Endodermal cell (in vitro differentiated cells): ENCODE results near the gene TNRC18. TPM values are rescaled to one million over a fixed set of nuclear protein-coding genes. Genes with fewer than 3 reads are reported as not detected.

Source experiments
- DNase-seq: peaks from one replicate; pipeline ENCODE4 v3.0.0-alpha.2; 2017
- H3K27ac ChIP-seq: 2 replicates; pipeline ENCODE4 v1.5.1; 2013; ENCODE audit warnings: mild to moderate bottlenecking, low read depth, low read length, moderate library complexity
- H3K27me3 ChIP-seq: 2 replicates; pipeline ENCODE4 v1.6.1; 2013; ENCODE audit warnings: mild to moderate bottlenecking, low read length, moderate library complexity; ENCODE audit not compliant: insufficient read depth, control insufficient read depth, poor library complexity, severe bottlenecking
- H3K36me3 ChIP-seq: 2 replicates; pipeline ENCODE4 v1.7.0; 2013; ENCODE audit warnings: mild to moderate bottlenecking, low read length, moderate library complexity; ENCODE audit not compliant: control insufficient read depth, insufficient read depth
- H3K4me1 ChIP-seq: one replicate; pipeline ENCODE4 v1.7.0; 2013; ENCODE audit warnings: low read length; ENCODE audit not compliant: control insufficient read depth, insufficient read depth
- H3K4me3 ChIP-seq: 2 replicates; pipeline ENCODE4 v1.5.1; 2013; ENCODE audit warnings: mild to moderate bottlenecking, low read length, moderate library complexity
- H3K9ac ChIP-seq: 2 replicates; pipeline ENCODE4 v1.6.1; 2013; ENCODE audit warnings: mild to moderate bottlenecking, low read length, moderate library complexity; ENCODE audit not compliant: poor library complexity, severe bottlenecking; ENCODE audit errors: extremely low read depth
- H3K9me3 ChIP-seq: 2 replicates; pipeline ENCODE4 v1.6.1; 2013; ENCODE audit warnings: mild to moderate bottlenecking, low read length, moderate library complexity; ENCODE audit not compliant: control insufficient read depth
- H3K27ac Mint-ChIP-seq: 2 replicates; pipeline ENCODE4 v1.8.0; 2020; ENCODE audit warnings: mixed read lengths
- H3K27me3 Mint-ChIP-seq: 2 replicates; pipeline ENCODE4 v1.8.0; 2021; ENCODE audit warnings: mild to moderate bottlenecking, mixed read lengths; ENCODE audit not compliant: insufficient read depth
- H3K36me3 Mint-ChIP-seq: 2 replicates; pipeline ENCODE4 v1.8.0; 2020; ENCODE audit warnings: low read depth, mixed read lengths
- H3K4me1 Mint-ChIP-seq: 2 replicates; pipeline ENCODE4 v1.8.0; 2020; ENCODE audit warnings: mixed read lengths
- H3K4me3 Mint-ChIP-seq: 2 replicates; pipeline ENCODE4 v1.8.0; 2020; ENCODE audit warnings: mild to moderate bottlenecking, moderate library complexity, mixed read lengths
- H3K9me3 Mint-ChIP-seq: 2 replicates; pipeline ENCODE4 v1.8.0; 2020; ENCODE audit warnings: mild to moderate bottlenecking, mixed read lengths
- WGBS, 2 experiments: methylation state at CpG; one replicate each; pipeline versions ENCODE4 v1.1.5 to v1.1.7; 2013; ENCODE audit warnings: missing lambda C conversion rate in 2 of 2, mixed read lengths in 1 of 2; ENCODE audit not compliant: insufficient coverage in 1 of 2, insufficient read length in 1 of 2; 5-methylcytosine and 5-hydroxymethylcytosine counted together
- total RNA-seq, 2 donors: library from RNA; stranded (reverse); fragmentation: NEBNext Ultra II Directional in 1 of 2; extraction: Animal tissue kit (Norgen Biotek cat#: 25700) in 1 of 2; gene quantifications; 2 replicates in 1 of 2; 3 replicates in 1 of 2; pipeline ENCODE4 v1.2.1, GENCODE V29; 2021
- TF ChIP-seq, protein P1 (sequence below): fragments of 200-600 bp; sonication (generic); conservative IDR thresholded peaks from 2 replicates; pipeline ENCODE4 v1.5.0; 2021; ENCODE audit warnings: antibody characterized with exemption, mild to moderate bottlenecking

Gene TNRC18
- total RNA-seq, 2 donors from 2014 or later, result 103 to 136 TPM

- 95 to 96% methylated on average over 11 to 19 of the region's 19 CpGs for WGBS, 2 experiments
- peak overlapping the region; percentile 44 for H3K27ac Mint-ChIP-seq
Observed at GRCh38 chr7:5352440-5353010, 71.1 kb downstream of the TNRC18 start.

GRCh38 chr7:5351507-5352265 is 71.9 kb downstream of the TNRC18 start:
- H3K27ac Mint-ChIP-seq, result peak overlapping the region; percentile 20
- no peaks in the 10 kb centered on the region for H3K27me3 Mint-ChIP-seq
- WGBS, 2 experiments, result 89 to 92% methylated on average over 32 to 35 of the region's 35 CpGs

More at GRCh38 chr7:5352440-5353010, 71.1 kb downstream of the TNRC18 start:
- no peak overlapping the region for H3K27ac ChIP-seq
- H3K4me1 ChIP-seq, result no peaks in the 10 kb centered on the region
- no peaks in the 10 kb centered on the region for H3K27me3 Mint-ChIP-seq
- H3K9ac ChIP-seq, result no peak overlapping the region
- no peak overlapping the region for H3K4me3 Mint-ChIP-seq
- no peaks in the 10 kb centered on the region for H3K9me3 ChIP-seq
- H3K36me3 Mint-ChIP-seq, result peaks cover 72% of the 10 kb centered on the region
- H3K36me3 ChIP-seq, result peaks cover 82% of the 10 kb centered on the region
- no peak for DNase-seq
- H3K27me3 ChIP-seq, result no peaks in the 10 kb centered on the region
- TF ChIP-seq, protein P1, sequence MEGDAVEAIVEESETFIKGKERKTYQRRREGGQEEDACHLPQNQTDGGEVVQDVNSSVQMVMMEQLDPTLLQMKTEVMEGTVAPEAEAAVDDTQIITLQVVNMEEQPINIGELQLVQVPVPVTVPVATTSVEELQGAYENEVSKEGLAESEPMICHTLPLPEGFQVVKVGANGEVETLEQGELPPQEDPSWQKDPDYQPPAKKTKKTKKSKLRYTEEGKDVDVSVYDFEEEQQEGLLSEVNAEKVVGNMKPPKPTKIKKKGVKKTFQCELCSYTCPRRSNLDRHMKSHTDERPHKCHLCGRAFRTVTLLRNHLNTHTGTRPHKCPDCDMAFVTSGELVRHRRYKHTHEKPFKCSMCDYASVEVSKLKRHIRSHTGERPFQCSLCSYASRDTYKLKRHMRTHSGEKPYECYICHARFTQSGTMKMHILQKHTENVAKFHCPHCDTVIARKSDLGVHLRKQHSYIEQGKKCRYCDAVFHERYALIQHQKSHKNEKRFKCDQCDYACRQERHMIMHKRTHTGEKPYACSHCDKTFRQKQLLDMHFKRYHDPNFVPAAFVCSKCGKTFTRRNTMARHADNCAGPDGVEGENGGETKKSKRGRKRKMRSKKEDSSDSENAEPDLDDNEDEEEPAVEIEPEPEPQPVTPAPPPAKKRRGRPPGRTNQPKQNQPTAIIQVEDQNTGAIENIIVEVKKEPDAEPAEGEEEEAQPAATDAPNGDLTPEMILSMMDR, result no peak
- no peak overlapping the region for H3K4me3 ChIP-seq
- H3K9me3 Mint-ChIP-seq, result no peaks in the 10 kb centered on the region
- H3K4me1 Mint-ChIP-seq, result no peaks in the 10 kb centered on the region

GRCh38 chr7:5350600-5351385 is 72.8 kb downstream of the TNRC18 start:
- no peaks in the 10 kb centered on the region for H3K27me3 ChIP-seq
- H3K4me1 ChIP-seq, result no peaks in the 10 kb centered on the region
- H3K4me1 Mint-ChIP-seq, result no peaks in the 10 kb centered on the region
- no peaks in the 10 kb centered on the region for H3K9me3 ChIP-seq
- peaks cover 73% of the 10 kb centered on the region for H3K36me3 ChIP-seq
- no peaks in the 10 kb centered on the region for H3K27me3 Mint-ChIP-seq
- H3K9me3 Mint-ChIP-seq, result no peaks in the 10 kb centered on the region
- H3K4me3 ChIP-seq, result no peak overlapping the region
- peaks cover 67% of the 10 kb centered on the region for H3K36me3 Mint-ChIP-seq
- H3K9ac ChIP-seq, result no peak overlapping the region
- H3K27ac ChIP-seq, result no peak overlapping the region
- DNase-seq, result peak; percentile 61
- no peak overlapping the region for H3K27ac Mint-ChIP-seq
- WGBS, 2 experiments, result 81 to 84% methylated on average over 14 to 23 of the region's 23 CpGs
- TF ChIP-seq, protein P1, result no peak
- no peak overlapping the region for H3K4me3 Mint-ChIP-seq

More at GRCh38 chr7:5351507-5352265, 71.9 kb downstream of the TNRC18 start:
- DNase-seq, result peak; percentile 52
- H3K4me1 Mint-ChIP-seq, result no peaks in the 10 kb centered on the region
- H3K27ac ChIP-seq, result peak overlapping the region; percentile 36
- peaks cover 67% of the 10 kb centered on the region for H3K36me3 Mint-ChIP-seq
- peaks cover 76% of the 10 kb centered on the region for H3K36me3 ChIP-seq
- H3K4me3 Mint-ChIP-seq, result no peak overlapping the region
- H3K27me3 ChIP-seq, result no peaks in the 10 kb centered on the region
- H3K9me3 ChIP-seq, result no peaks in the 10 kb centered on the region
- TF ChIP-seq, protein P1, result no peak
- H3K4me3 ChIP-seq, result no peak overlapping the region
- no peaks in the 10 kb centered on the region for H3K4me1 ChIP-seq
- H3K9me3 Mint-ChIP-seq, result no peaks in the 10 kb centered on the region
- H3K9ac ChIP-seq, result no peak overlapping the region
